ENCODE data around the gene PPP1R13B.
A peak's percentile ranks its signal among the peaks of the same experiment; 100 is the strongest.
"Not testable (repeated sequence)": the region's sequence is repeated elsewhere in the genome, so short reads cannot be mapped to it uniquely, and the experiment has no call there.

Gene PPP1R13B

GRCh38 chr14:103856607-103857006, 9.2 kb upstream of the PPP1R13B start:
- DNase-seq = no peak

GRCh38 chr14:103856105-103856504, 8.7 kb upstream of the PPP1R13B start:
- no peak for DNase-seq

GRCh38 chr14:103855734-103856095, 8.3 kb upstream of the PPP1R13B start:
- no peak for DNase-seq

GRCh38 chr14:103854822-103855733, 7.7 kb upstream of the PPP1R13B start:
- no peak for DNase-seq

- DNase-seq = peak; percentile 57
Measured at GRCh38 chr14:103854017-103854808, 6.8 kb upstream of the PPP1R13B start.

- DNase-seq = no peak
Measured at GRCh38 chr14:103849151-103849886, 1.9 kb upstream of the PPP1R13B start.

- no peak for DNase-seq
Measured at GRCh38 chr14:103848175-103849077, 1.1 kb upstream of the PPP1R13B start.

- DNase-seq = peak; percentile 47
Measured at GRCh38 chr14:103846543-103847450, 578 bp downstream of the PPP1R13B start.

GRCh38 chr14:103846097-103846496, 1.3 kb downstream of the PPP1R13B start:
- no peak for DNase-seq

- no peak for DNase-seq
Measured at GRCh38 chr14:103845327-103845726, 2.0 kb downstream of the PPP1R13B start.

- DNase-seq = not testable (repeated sequence)
Measured at GRCh38 chr14:103841265-103841664, 6.1 kb downstream of the PPP1R13B start.

GRCh38 chr14:103840014-103840413, 7.4 kb downstream of the PPP1R13B start:
- DNase-seq = no peak

- no peak for DNase-seq
Measured at GRCh38 chr14:103839579-103839978, 7.8 kb downstream of the PPP1R13B start.

GRCh38 chr14:103838117-103838516, 9.3 kb downstream of the PPP1R13B start:
- DNase-seq = no peak

- no peak for DNase-seq
Measured at GRCh38 chr14:103836976-103837725, 10.2 kb downstream of the PPP1R13B start.

- DNase-seq = no peak
Measured at GRCh38 chr14:103834956-103835355, 12.4 kb downstream of the PPP1R13B start.

- DNase-seq = no peak
Measured at GRCh38 chr14:103833711-103834110, 13.7 kb downstream of the PPP1R13B start.

GRCh38 chr14:103832046-103832445, 15.3 kb downstream of the PPP1R13B start:
- DNase-seq = no peak

- DNase-seq = no peak
Measured at GRCh38 chr14:103830511-103831270, 16.7 kb downstream of the PPP1R13B start.
